A549 (cell line): ENCODE data around the gene TAS2R30. TPM values are rescaled to one million over a fixed set of nuclear protein-coding genes. Genes with fewer than 3 reads are reported as not detected.
"Not testable (repeated sequence)": the region's sequence is repeated elsewhere in the genome, so short reads cannot be mapped to it uniquely, and the experiment has no call there.

ENCODE experiments used
- ATAC-seq, 2 experiments: fragments of 200-7000 bp in 1 of 2; fragments of >200 bp in 1 of 2; cut with Nextera tagmentation in 1 of 2; cut with Tn5 transposase in 1 of 2; 3 replicates each; pipeline versions ENCODE4 v1.8.0 to v1.9.1; 2018 to 2020; ENCODE audit warnings: mild to moderate bottlenecking in 1 of 2, moderate library complexity in 1 of 2
- CTCF ChIA-PET: fragments of 300-600 bp; sonication (Branson Sonifier 250); formaldehyde crosslinking; extraction: SDS; loops from one replicate; lab custom pipeline; 2021; ENCODE audit warnings: antibody characterized with exemption, inconsistent platforms; lab: Yijun Ruan, JAX
- POLR2A ChIA-PET: fragments of 350-600 bp; formaldehyde crosslinking; extraction: SDS; loops from one replicate; lab custom pipeline; 2021; ENCODE audit warnings: antibody characterized with exemption, inconsistent platforms; lab: Yijun Ruan, JAX
- DNase-seq, 2 experiments: peaks; one replicate each; pipeline versions ENCODE4 v3.0.0 to v3.0.0-alpha.2; 2011 to 2016; ENCODE audit warnings: low read depth in 1 of 2, low spot score in 1 of 2
- FAIRE-seq: peaks from 2 replicates; lab custom pipeline; 2011; peaks lifted over from hg19 to GRCh38; lab: Jason Lieb, UNC
- H3K27ac ChIP-seq, 2 experiments: fragments of >200 bp; sonication (Bioruptor Twin); formaldehyde crosslinking; 3 replicates each; pipeline ENCODE4 v1.5.1; 2016 to 2017
- H3K4me1 ChIP-seq: fragments of >200 bp; sonication (Bioruptor Twin); formaldehyde crosslinking; 3 replicates; pipeline ENCODE4 v1.6.1; 2016
- H3K4me2 ChIP-seq: fragments of >200 bp; sonication (Bioruptor Twin); formaldehyde crosslinking; 3 replicates; pipeline ENCODE4 v1.6.1; 2016
- H3K4me3 ChIP-seq: fragments of >200 bp; sonication (Bioruptor Twin); formaldehyde crosslinking; 3 replicates; pipeline ENCODE4 v1.5.1; 2016
- H3K9me3 ChIP-seq: fragments of >200 bp; sonication (Bioruptor Twin); formaldehyde crosslinking; 3 replicates; pipeline ENCODE4 v1.6.1; 2016
- ATOH8 ChIP-seq: fragments of 250-450 bp; sonication (Bioruptor Pico); IDR thresholded peaks from 2 replicates; pipeline ENCODE4 v1.5.0; 2020; ENCODE audit warnings: low read depth, mild to moderate bottlenecking, moderate library complexity
- BHLHE40 ChIP-seq: IDR thresholded peaks from 2 replicates; pipeline ENCODE4 v1.6.1; 2012; ENCODE audit warnings: low read depth, low read length, inconsistent platforms
- CTCF ChIP-seq: fragments of >200 bp; sonication (Bioruptor Twin); formaldehyde crosslinking; IDR thresholded peaks from 3 replicates; pipeline ENCODE4 v1.5.1; 2016
- E2F6 ChIP-seq: IDR thresholded peaks from 2 replicates; pipeline ENCODE4 v1.6.1; 2012; ENCODE audit warnings: low read depth, borderline replicate concordance
- EHF ChIP-seq: fragments of 250-450 bp; sonication (Bioruptor Pico); IDR thresholded peaks from 2 replicates; pipeline ENCODE4 v1.5.0; 2020; ENCODE audit warnings: mild to moderate bottlenecking
- ESRRA ChIP-seq: fragments of 150-350 bp; IDR thresholded peaks from 2 replicates; pipeline ENCODE4 v1.6.1; 2014; ENCODE audit warnings: mild to moderate bottlenecking, low read length, borderline replicate concordance
- FOSL2 ChIP-seq, 2 experiments: fragments of 450-650 bp in 1 of 2; fragments of >200 bp in 1 of 2; sonication (Bioruptor Twin) in 1 of 2; formaldehyde crosslinking; IDR thresholded peaks; 2 replicates each; pipeline versions ENCODE4 v1.5.0 to v1.6.1; 2016 to 2020; ENCODE audit warnings: mild to moderate bottlenecking in 1 of 2, moderate library complexity in 1 of 2
- FOXS1 ChIP-seq: fragments of 250-450 bp; sonication (Bioruptor Pico); IDR thresholded peaks from 2 replicates; pipeline ENCODE4 v1.5.0; 2020; ENCODE audit warnings: mild to moderate bottlenecking, moderate library complexity
- GATA3 ChIP-seq: IDR thresholded peaks from 2 replicates; pipeline ENCODE4 v1.6.1; 2012; ENCODE audit warnings: borderline replicate concordance
- HMGXB4 ChIP-seq: fragments of 250-450 bp; sonication (Bioruptor Pico); IDR thresholded peaks from 2 replicates; pipeline ENCODE4 v1.5.0; 2021; ENCODE audit warnings: mild to moderate bottlenecking, moderate library complexity, borderline replicate concordance
- HOXA7 ChIP-seq: fragments of 250-450 bp; sonication (Bioruptor Pico); IDR thresholded peaks from 2 replicates; pipeline ENCODE4 v1.5.0; 2020; ENCODE audit warnings: mild to moderate bottlenecking, moderate library complexity
- HOXB13 ChIP-seq: fragments of 250-450 bp; sonication (Bioruptor Pico); IDR thresholded peaks from 2 replicates; pipeline ENCODE4 v1.5.0; 2020; ENCODE audit warnings: low read depth, mild to moderate bottlenecking, moderate library complexity
- JUNB ChIP-seq: fragments of >200 bp; sonication (Bioruptor Twin); formaldehyde crosslinking; IDR thresholded peaks from 2 replicates; pipeline ENCODE4 v1.6.1; 2016
- KDM1A ChIP-seq: fragments of 200-600 bp; sonication (generic); IDR thresholded peaks from 2 replicates; pipeline ENCODE4 v1.6.1; 2016; ENCODE audit warnings: low read depth, mild to moderate bottlenecking
- KDM5A ChIP-seq: fragments of 200-600 bp; sonication (generic); IDR thresholded peaks from 2 replicates; pipeline ENCODE4 v1.6.1; 2016; ENCODE audit warnings: antibody characterized with exemption, mild to moderate bottlenecking
- MAFK ChIP-seq: fragments of 450-650 bp; IDR thresholded peaks from 2 replicates; pipeline ENCODE4 v1.6.1; 2014; ENCODE audit not compliant: partially characterized antibody
- MAX ChIP-seq: IDR thresholded peaks from 2 replicates; pipeline ENCODE4 v1.6.1; 2012
- NPAS2 ChIP-seq: fragments of 250-450 bp; sonication (Bioruptor Pico); IDR thresholded peaks from 2 replicates; pipeline ENCODE4 v1.8.0; 2022; ENCODE audit warnings: mild to moderate bottlenecking, moderate library complexity, borderline replicate concordance
- PBX3 ChIP-seq: IDR thresholded peaks from 2 replicates; pipeline ENCODE4 v1.6.1; 2012
- RARB ChIP-seq: fragments of 250-450 bp; sonication (Bioruptor Pico); IDR thresholded peaks from 2 replicates; pipeline ENCODE4 v1.8.0; 2021; ENCODE audit warnings: mild to moderate bottlenecking, moderate library complexity
- SREBF2 ChIP-seq: fragments of 450-650 bp; IDR thresholded peaks from 2 replicates; pipeline ENCODE4 v1.6.1; 2014; ENCODE audit warnings: mild to moderate bottlenecking, moderate library complexity
- TP53 ChIP-seq: fragments of 250-450 bp; sonication (Bioruptor Pico); IDR thresholded peaks from 2 replicates; pipeline ENCODE4 v1.5.0; 2021; ENCODE audit warnings: mild to moderate bottlenecking, moderate library complexity
- ZFP36 ChIP-seq: fragments of 450-650 bp; IDR thresholded peaks from 2 replicates; pipeline ENCODE4 v1.6.1; 2014; ENCODE audit warnings: borderline replicate concordance; ENCODE audit not compliant: partially characterized antibody
- ZNF302 ChIP-seq: fragments of 250-450 bp; sonication (Bioruptor Pico); IDR thresholded peaks from 2 replicates; pipeline ENCODE4 v1.9.0; 2021; ENCODE audit warnings: inconsistent platforms, mild to moderate bottlenecking, moderate library complexity
- ZSCAN20 ChIP-seq: fragments of 250-450 bp; sonication (Bioruptor Pico); IDR thresholded peaks from 2 replicates; pipeline ENCODE4 v1.8.0; 2022; ENCODE audit warnings: mild to moderate bottlenecking, moderate library complexity
- WGBS: methylation state at CpG from one replicate; pipeline ENCODE4 v1.1.6; 2017; ENCODE audit errors: missing lambda C conversion rate; 5-methylcytosine and 5-hydroxymethylcytosine counted together
- polyA plus RNA-seq, 4 experiments: library from polyadenylated mRNA; depleted of rRNA in 3 of 4; stranded (reverse); fragments of >200 nt; fragmentation: RNase III in 1 of 4; extraction: RNeasy Plus Mini Kit Qiagen cat#74134 plus additional on column Dnase treatment in 1 of 4; gene quantifications; 2 replicates in 3 of 4; 3 replicates in 1 of 4; pipeline ENCODE4 v1.2.3, GENCODE V29; 2011 to 2017

TAS2R30 gene
- polyA plus RNA-seq, 2 of the 4 experiments (the other 2 are of a cell fraction), result 0.26 TPM; not detected in 1

- Histone ChIP-seq H3K9me3 (no peaks in the 10 kb centered on the region), H3K4me1 (no peaks in the 10 kb centered on the region), H3K4me3 (no peak overlapping the region), H3K4me2 (no peak overlapping the region), H3K27ac (no peak overlapping the region)
- no peak for DNase-seq
- TF ChIP-seq JUNB, result no peak
- TF ChIP-seq HOXB13 (CRISPR knock-in tag), result no peak
- TF ChIP-seq TP53, result no peak
- TF ChIP-seq FOXS1 (CRISPR knock-in tag), result no peak
- no peak for TF ChIP-seq ZSCAN20 (CRISPR knock-in tag)
- no peak for TF ChIP-seq HMGXB4 (CRISPR knock-in tag)
- TF ChIP-seq MAX, result no peak
- no peak for TF ChIP-seq FOSL2 (IDR thresholded peaks at IDR 0.05)
- TF ChIP-seq FOSL2 (CRISPR knock-in tag; IDR thresholded peaks at IDR 0.05), result no peak
- TF ChIP-seq MAFK, result no peak
- no peak for TF ChIP-seq BHLHE40
- ChIA-PET POLR2A (no interaction called here), CTCF (no interaction called here)
- FAIRE-seq, result no peak
- WGBS, result 90% methylated on average over 3 of the region's 3 CpGs
- ATAC-seq, result no peak; a peak in 1 of 6 replicates
Observed at GRCh38 chr12:11130382-11130781, 4.1 kb downstream of the TAS2R30 start.

GRCh38 chr12:11114130-11114529 is 20.3 kb downstream of the TAS2R30 start:
- H3K4me2 ChIP-seq, FAIRE-seq, H3K4me1 ChIP-seq, ATAC-seq, POLR2A ChIA-PET, H3K4me3 ChIP-seq, H3K27ac ChIP-seq, DNase-seq, CTCF ChIA-PET: not testable (repeated sequence)
- peaks cover 14% of the 10 kb centered on the region; the same call in 2 of the 3 replicates for H3K9me3 ChIP-seq
- 95% methylated on average over 1 of the region's 1 CpG for WGBS

GRCh38 chr12:11111213-11111612 is 23.2 kb downstream of the TAS2R30 start:
- WGBS, result 97% methylated on average over 1 of the region's 1 CpG
- DNase-seq, POLR2A ChIA-PET, H3K27ac ChIP-seq, H3K4me3 ChIP-seq, ATAC-seq, H3K4me1 ChIP-seq, CTCF ChIA-PET, FAIRE-seq, H3K4me2 ChIP-seq: not testable (repeated sequence)
- H3K9me3 ChIP-seq, result peaks cover 14% of the 10 kb centered on the region; the same call in 2 of the 3 replicates

GRCh38 chr12:11108862-11109261 is 25.6 kb downstream of the TAS2R30 start:
- 90% methylated on average over 2 of the region's 2 CpGs for WGBS
- CTCF ChIA-PET, result no interaction called here
- no peak for DNase-seq
- no peak for ATAC-seq
- POLR2A ChIA-PET, result interaction anchor here (1.4 kb wide), 1 partner anchor 63 kb away, joined by 3 read pairs; no protein-coding TSS in a partner anchor
- H3K4me2 ChIP-seq, result no peak overlapping the region
- peaks cover 6% of the 10 kb centered on the region; the same call in 2 of the 3 replicates for H3K4me1 ChIP-seq
- H3K27ac ChIP-seq, result no peak overlapping the region
- FAIRE-seq, result no peak
- H3K4me3 ChIP-seq, result no peak overlapping the region
- H3K9me3 ChIP-seq, result peaks cover 14% of the 10 kb centered on the region; the same call in 2 of the 3 replicates
- TF ChIP-seq PBX3, result no peak
- TF ChIP-seq BHLHE40, result no peak
- TF ChIP-seq KDM1A, result no peak
- TF ChIP-seq ESRRA, result no peak
- no peak for TF ChIP-seq EHF (CRISPR knock-in tag)
- TF ChIP-seq HOXB13 (CRISPR knock-in tag), result no peak
- no peak for TF ChIP-seq HOXA7 (CRISPR knock-in tag)
- no peak for TF ChIP-seq RARB (CRISPR knock-in tag)
- no peak for TF ChIP-seq ATOH8 (CRISPR knock-in tag)
- no peak for TF ChIP-seq CTCF
- no peak for TF ChIP-seq ZFP36
- TF ChIP-seq NPAS2 (CRISPR knock-in tag), result no peak
- no peak for TF ChIP-seq E2F6
- no peak for TF ChIP-seq ZNF302 (CRISPR knock-in tag)
- TF ChIP-seq GATA3, result no peak
- no peak for TF ChIP-seq KDM5A
- no peak for TF ChIP-seq SREBF2
